8988T (cell line): ENCODE results near the gene MLF2.

ENCODE experiments used
- DNase-seq: peaks from one replicate; pipeline ENCODE4 v3.0.0; 2011

The MLF2 gene

GRCh38 chr12:6777386-6777785 is 24.4 kb upstream of the MLF2 start:
- DNase-seq: no peak

GRCh38 chr12:6775185-6776174 is 22.5 kb upstream of the MLF2 start:
- no peak for DNase-seq

- DNase-seq: no peak
These were observed 21.6 kb upstream of the MLF2 start for GRCh38 chr12:6774499-6775062.

- no peak for DNase-seq
These were observed 20.8 kb upstream of the MLF2 start for GRCh38 chr12:6773590-6774351.

GRCh38 chr12:6772726-6773589 is 20.0 kb upstream of the MLF2 start:
- DNase-seq: no peak

GRCh38 chr12:6772331-6772695 is 19.4 kb upstream of the MLF2 start, which contains the start of gene LAG3:
LAG3 (plus strand) TSS chr12:6772520; CDS start chr12:6772853, 333 bp downstream.
- DNase-seq: peak; percentile 50

- no peak for DNase-seq
These were observed 18.8 kb upstream of the MLF2 start for GRCh38 chr12:6771509-6772330.

- DNase-seq: no peak
These were observed 18.2 kb upstream of the MLF2 start for GRCh38 chr12:6771091-6771495.

- no peak for DNase-seq
These were observed 17.7 kb upstream of the MLF2 start for GRCh38 chr12:6770600-6770999.

- no peak for DNase-seq
These were observed 17.2 kb upstream of the MLF2 start for GRCh38 chr12:6770094-6770493.

- DNase-seq: no peak
These were observed 16.7 kb upstream of the MLF2 start for GRCh38 chr12:6769666-6770065.

GRCh38 chr12:6768990-6769389 is 16.0 kb upstream of the MLF2 start:
- DNase-seq: peak; percentile 50

GRCh38 chr12:6768437-6768914 is 15.5 kb upstream of the MLF2 start:
- DNase-seq: no peak

GRCh38 chr12:6767353-6768319 is 14.7 kb upstream of the MLF2 start:
- DNase-seq: no peak

- DNase-seq: peak; percentile 78
These were observed 13.9 kb upstream of the MLF2 start for GRCh38 chr12:6766651-6767349.

GRCh38 chr12:6765634-6766581 is 13.0 kb upstream of the MLF2 start, which contains the start of gene PTMS:
PTMS (plus strand) TSS chr12:6766363; CDS start chr12:6766706, 343 bp downstream.
- peak; percentile 85 for DNase-seq

GRCh38 chr12:6765048-6765633 is 12.2 kb upstream of the MLF2 start:
- no peak for DNase-seq
